Peyer's patch (tissue), 4 donors: Measurements from ENCODE around the gene ARHGAP15.

Experiments used
- CTCF ChIP-seq, 6 experiments: fragments of 450-650 bp in 4 of 6; fragments of 200-600 bp in 2 of 6; sonication (generic) in 1 of 6; IDR thresholded peaks; one replicate each; pipeline ENCODE4 v1.5.1; 2017 to 2019; ENCODE audit warnings: antibody characterized with exemption in 6 of 6, mild to moderate bottlenecking in 3 of 6, moderate library complexity in 1 of 6
- POLR2A ChIP-seq, 2 donors: fragments of 450-650 bp; IDR thresholded peaks; one replicate each; pipeline ENCODE4 v1.5.1; 2017; ENCODE audit warnings: antibody characterized with exemption in 2 of 2, mild to moderate bottlenecking in 2 of 2, moderate library complexity in 2 of 2

GRCh38 chr2:143085125-143085784 is 44.0 kb upstream of the ARHGAP15 start:
- no peak for TF ChIP-seq CTCF (IDR thresholded peaks at IDR 0.05)
- no peak for TF ChIP-seq POLR2A (IDR thresholded peaks at IDR 0.05)
